NCI-H2029 treated with DMSO at 0.1 percent for 48 hours (cell line): Measurements from ENCODE around the gene GGTLC2.
"Not testable (repeated sequence)": the region's sequence is repeated elsewhere in the genome, so short reads cannot be mapped to it uniquely, and the experiment has no call there.

ENCODE experiments used
- DNase-seq: peaks from one replicate; lab custom pipeline; 2025; lab: John Stamatoyannopoulos, UW

GGTLC2 gene

DNA sequence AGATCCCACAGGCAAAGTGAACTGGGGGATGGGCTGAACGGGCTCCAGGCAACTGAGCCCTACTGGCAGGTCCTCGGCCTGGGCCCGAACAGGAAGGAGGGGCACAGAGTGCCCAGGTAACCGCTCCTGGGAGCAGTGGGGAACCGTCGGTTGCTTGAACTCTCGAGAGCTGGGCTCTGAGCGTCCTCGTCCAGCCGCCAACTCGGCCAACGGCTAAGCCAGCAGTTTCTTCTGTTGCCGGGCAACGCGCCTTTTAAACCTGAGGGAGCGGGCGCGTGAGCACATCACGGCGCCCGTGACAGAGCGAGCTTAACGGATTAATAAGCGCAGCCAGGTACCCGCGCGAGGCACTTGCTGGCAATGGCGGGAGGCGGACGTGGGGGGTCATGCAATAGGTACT lies at the start of gene GGTLC2:
TSS of gene GGTLC2 (plus strand) at position 301 of the 400 bp plus-strand sequence. CDS start 1,732 bp downstream, outside the sequence.
- DNase-seq: not testable (repeated sequence)

- DNase-seq: no peak
These were observed 49.2 kb upstream of the GGTLC2 start for GRCh38 chr22:22595001-22595835.

DNA sequence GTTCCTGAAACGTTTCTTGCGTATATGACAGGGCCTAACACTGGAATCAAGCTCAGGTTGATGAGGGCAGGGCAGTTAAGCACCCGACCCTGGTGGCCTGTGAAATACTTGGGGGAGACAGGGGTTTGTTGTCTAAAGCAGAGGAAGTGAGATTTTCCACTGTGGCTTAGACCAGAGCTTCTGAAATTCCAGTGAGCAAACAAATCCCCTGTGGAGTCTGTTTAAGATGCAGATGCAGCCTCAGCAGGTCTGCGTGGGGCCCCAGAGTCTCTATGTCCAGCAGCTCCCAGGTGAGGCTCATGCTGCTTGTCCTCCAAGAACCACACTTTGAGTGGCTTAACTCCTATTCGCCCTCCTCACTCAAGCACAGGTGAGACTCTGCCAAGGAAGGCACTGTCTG lies 46.3 kb upstream of the GGTLC2 start:
- no peak for DNase-seq

GRCh38 chr22:22599248-22599647 lies 45.2 kb upstream of the GGTLC2 start:
- no peak for DNase-seq

DNA sequence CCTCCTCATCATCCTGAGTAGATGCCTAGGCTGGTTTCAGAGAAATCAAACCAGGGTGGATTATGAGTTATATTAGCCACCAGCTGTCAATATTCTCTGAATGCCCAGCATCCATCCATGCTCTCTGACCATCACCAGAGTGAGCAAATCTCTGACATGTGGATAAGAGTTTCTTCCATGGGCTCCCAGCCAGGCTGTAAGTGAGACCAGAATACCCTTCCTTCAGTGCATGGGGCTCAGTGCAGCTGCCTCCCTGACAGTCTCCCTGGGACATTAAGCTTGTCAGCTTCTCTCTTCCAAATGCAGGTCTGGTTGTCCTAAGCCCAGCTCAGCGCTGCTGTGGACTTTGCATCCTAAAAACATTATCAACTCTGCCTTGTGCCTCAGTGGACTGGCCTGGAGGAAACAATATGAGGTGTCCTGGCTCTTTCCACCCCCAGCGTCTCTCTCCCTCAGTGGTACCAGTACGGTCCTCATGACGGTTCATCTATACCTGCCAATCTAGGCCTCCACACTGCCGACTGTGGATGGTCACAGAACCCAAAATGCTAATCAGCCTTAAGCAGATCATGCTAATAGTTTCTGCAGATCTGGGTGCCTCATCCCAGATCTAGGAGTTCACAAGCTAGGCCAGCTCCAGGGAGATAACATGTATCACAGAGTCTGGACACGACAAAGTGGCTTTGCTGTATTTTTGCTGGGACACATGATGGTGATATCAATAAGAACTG lies 43.7 kb upstream of the GGTLC2 start:
- no peak for DNase-seq

DNA sequence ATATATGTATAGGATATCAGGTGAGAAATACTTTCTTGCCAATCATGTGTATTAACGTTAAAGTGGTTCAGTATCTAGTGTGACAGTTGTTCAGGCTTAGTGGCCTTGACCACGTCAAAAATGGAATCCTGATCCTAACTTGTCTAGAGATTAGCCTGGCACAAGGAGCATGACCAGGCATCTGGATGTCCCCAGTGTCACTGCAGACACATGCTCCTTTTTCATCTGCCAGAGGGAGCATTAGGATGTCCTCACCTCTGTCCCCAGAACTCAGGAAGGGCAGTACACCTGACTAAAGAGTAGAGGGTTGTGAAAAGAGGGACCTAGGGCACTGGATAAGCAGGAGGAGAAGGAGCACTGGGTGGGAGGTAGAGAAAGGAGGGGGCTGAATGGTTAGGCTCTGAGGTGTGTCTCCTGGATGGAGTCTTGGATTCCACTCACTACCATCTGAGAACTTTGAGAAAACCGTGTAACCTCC lies 40.9 kb upstream of the GGTLC2 start:
- no peak for DNase-seq

- no peak for DNase-seq
These were observed 39.9 kb upstream of the GGTLC2 start for GRCh38 chr22:22604326-22605073.

DNA sequence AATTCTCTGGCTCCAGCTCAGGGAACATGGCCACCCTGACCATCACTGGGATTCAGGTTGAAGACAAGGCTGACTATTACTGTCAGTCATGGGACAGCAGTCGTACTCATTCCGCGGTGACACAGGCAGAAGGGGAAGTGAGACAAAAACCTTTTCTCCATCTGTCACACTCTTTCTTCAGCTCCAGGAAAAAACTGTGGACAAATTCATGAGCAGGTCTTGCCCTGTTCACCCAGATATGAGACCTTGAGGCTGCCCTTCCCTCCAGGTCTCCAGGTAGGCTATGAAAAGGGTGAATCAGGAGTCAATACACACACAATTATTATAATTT lies 39.4 kb upstream of the GGTLC2 start:
- DNase-seq: no peak

DNA sequence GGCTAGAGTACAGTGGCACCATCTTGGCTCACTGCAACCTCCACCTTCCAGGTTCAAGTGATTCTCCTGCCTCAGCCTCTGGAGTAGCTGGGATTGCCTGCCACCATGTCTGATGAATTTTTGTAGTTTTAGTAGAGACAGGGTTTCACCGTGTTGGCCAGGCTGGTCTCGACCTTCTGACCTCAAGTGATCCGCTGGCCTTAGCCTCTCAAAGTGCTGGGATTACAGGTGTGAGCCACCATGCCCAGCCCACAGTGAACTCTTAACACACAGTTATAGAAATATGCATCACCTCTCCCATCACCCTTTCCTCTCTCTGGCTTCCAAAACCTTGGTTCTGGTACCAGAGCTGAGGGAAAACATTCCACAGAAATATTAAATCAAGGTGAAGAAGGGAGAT lies 36.4 kb upstream of the GGTLC2 start:
- DNase-seq: not testable (repeated sequence)

DNA sequence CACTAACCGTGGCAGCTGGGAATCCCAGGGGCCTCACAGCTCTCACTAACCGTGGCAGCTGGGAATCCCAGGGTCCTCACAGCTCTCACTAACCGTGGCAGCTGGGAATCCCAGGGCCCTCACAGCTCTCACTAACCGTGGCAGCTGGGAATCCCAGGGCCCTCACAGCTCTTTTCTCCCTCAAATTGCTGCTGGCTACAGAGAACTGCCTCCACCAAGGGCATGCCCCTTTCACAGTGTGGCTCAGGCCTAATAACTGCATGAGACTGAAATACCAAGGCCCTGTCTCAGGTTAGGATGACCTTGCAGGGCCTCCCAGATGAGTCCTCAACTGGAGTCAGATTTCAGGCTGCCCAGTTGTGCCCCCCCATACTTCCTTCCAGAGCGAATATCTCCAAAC lies 35.1 kb upstream of the GGTLC2 start:
- no peak for DNase-seq

DNA sequence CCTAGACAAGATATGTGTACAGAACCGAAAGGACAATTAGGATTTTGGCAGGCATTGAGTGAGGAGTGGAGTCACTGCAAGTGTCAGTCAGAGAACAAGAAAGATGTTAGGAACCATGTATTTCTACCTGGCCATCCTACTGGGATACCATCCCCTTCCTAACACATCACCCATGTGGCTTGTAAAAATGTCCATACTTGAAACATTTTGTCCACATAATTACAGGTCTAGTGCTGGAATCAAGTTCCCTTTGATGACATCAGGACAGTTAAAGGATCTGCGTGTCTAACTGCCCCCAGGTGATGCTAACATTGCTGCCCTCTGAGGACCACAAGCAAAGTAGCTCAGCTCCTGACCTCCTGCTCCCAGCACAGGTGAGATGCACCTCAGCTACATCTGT lies 31.9 kb upstream of the GGTLC2 start:
- DNase-seq: no peak

GRCh38 chr22:22614065-22614464 lies 30.3 kb upstream of the GGTLC2 start:
- DNase-seq: no peak

- no peak for DNase-seq
These were observed 27.8 kb upstream of the GGTLC2 start for GRCh38 chr22:22616636-22617035.

DNA sequence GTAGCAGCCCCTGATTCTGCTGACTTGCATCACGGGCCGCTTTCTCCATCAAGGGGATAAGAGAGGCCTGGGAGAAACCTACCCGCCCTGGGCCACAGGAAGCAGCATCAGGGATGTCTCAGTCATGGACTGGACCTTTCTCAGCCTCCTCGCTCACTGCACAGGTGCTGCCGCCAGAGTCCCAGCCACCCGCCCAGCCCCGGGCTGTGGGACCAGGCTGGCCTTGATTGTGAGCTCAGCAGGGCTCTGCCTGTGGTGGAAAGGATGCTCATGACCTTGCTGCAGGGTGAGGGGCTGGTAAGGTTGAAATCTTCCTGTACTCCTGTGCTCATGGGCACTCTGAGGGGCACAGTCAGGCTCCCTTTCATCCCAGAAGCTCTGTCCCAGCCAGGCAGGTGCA lies 26.0 kb upstream of the GGTLC2 start:
- DNase-seq: no peak

- DNase-seq: no peak
These were observed 25.5 kb upstream of the GGTLC2 start for GRCh38 chr22:22618923-22619322.

GRCh38 chr22:22619765-22620414 lies 24.5 kb upstream of the GGTLC2 start:
- no peak for DNase-seq

DNA sequence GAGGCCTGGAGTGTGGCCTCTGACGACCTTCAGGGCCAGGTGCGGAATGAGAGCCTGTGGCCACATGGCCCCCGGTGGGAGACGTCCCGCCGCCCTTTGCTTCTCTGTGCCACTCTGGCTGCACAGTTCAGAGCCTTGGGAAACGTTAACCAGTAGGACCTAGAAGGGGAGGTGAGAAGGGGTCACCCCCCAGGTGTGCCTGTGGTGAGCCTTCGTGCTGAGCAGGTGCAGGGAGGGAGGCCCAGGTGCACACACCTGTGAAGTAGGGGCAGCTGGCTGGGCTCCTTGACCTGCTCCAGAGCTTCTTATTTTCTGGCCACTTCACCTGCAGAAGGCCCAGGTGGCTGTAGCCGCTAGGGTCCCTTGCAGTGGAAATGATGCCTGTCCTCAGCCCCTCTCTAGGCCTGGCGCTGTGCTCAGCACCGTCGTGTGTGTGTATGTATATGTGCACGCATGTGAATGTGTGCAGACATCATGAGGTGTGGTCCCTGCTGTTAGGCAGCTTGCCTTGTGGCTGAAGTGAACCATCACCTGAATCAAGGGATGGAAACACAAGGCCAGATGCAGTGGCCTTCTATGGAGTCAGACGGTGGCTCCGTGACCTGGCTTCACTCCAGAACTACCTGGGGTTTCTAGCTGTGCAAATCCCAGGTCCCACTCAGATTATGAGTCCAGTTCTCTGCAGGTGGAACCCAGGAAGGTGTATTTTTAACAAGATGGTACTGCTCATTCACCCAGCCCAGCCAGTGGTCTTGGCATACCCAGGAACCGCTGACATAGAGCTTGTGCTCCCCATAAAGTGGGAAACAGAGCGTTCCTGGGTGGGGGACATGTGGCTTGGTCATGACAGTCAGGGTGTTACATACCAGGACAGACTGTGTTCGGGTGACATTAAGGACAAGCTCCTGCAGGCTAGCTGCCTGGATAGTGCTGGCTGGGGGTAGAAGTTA lies 15.6 kb upstream of the GGTLC2 start:
- not testable (repeated sequence) for DNase-seq

DNA sequence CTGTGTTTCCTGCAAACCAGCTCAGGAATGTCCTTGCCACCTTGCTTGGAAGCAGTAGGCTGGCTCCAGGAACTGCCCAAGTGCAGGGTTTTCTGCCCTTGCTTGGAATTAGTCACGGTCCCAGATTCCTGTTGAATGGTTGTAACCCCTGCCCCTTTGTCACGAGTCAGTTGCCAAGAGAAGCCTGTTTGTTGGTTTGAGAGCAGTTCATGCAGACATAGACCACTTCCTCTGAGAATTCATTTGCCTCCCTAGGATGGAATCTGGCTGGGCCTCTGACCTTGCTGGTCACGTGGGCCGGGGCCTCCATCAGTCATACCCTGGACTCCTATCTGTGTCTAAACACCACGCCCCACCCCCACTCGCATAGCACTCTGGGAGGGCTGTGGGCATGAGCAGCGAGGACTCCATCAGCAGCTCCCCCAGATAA lies 13.2 kb upstream of the GGTLC2 start:
- DNase-seq: not testable (repeated sequence)

DNA sequence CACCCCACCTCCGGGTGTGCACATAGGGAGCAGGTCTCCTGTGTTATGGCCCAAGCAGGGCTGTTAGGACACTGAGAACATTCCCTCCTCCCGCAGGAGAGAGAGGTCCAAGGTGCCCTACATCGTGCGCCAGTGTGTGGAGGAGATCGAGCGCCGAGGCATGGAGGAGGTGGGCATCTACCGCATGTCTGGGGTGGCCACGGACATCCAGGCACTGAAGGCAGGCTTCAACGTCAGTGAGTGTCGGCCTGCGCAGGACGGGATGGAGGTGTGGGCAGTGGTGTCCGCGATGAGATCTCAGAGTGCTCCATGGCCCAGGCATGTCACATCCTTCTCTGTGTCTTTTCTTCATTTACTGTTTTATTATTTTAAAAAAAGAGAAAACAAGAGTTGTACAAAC lies 12.2 kb upstream of the GGTLC2 start:
- DNase-seq: not testable (repeated sequence)

- DNase-seq: not testable (repeated sequence)
These were observed 10.9 kb upstream of the GGTLC2 start for GRCh38 chr22:22633533-22633932.

- not testable (repeated sequence) for DNase-seq
These were observed 8.2 kb upstream of the GGTLC2 start for GRCh38 chr22:22636260-22636659.
